RWPE2 (cell line): ENCODE measurements around the gene TRPM2.

ENCODE experiments used
- ATAC-seq: fragments of 200-7000 bp; cut with Tn5 transposase; 3 replicates; pipeline ENCODE4 v1.9.1; 2021; ENCODE audit warnings: low read depth
- DNase-seq: peaks from one replicate; pipeline ENCODE4 v3.0.0-alpha.2; 2020; ENCODE audit warnings: low spot score
- H3K27ac ChIP-seq: fragments of 450-650 bp; 2 replicates; pipeline ENCODE4 v1.5.1; 2017; ENCODE audit warnings: mild to moderate bottlenecking; ENCODE audit not compliant: poor library complexity, severe bottlenecking
- H3K27me3 ChIP-seq: fragments of 250-450 bp; sonication (Bioruptor Pico); 2 replicates; pipeline ENCODE4 v1.5.1; 2021; ENCODE audit warnings: mild to moderate bottlenecking, moderate library complexity; ENCODE audit not compliant: insufficient read depth, poor library complexity, severe bottlenecking
- H3K36me3 ChIP-seq: fragments of 250-450 bp; sonication (Bioruptor Pico); 2 replicates; pipeline ENCODE4 v1.5.1; 2020; ENCODE audit warnings: low read depth, mild to moderate bottlenecking, moderate library complexity
- H3K4me1 ChIP-seq: fragments of 250-450 bp; sonication (Bioruptor Pico); 2 replicates; pipeline ENCODE4 v1.5.1; 2021; ENCODE audit warnings: mild to moderate bottlenecking, moderate library complexity; ENCODE audit not compliant: insufficient read depth, poor library complexity, severe bottlenecking
- H3K4me3 ChIP-seq: fragments of 250-450 bp; sonication (Bioruptor Pico); 2 replicates; pipeline ENCODE4 v1.5.1; 2021; ENCODE audit warnings: mild to moderate bottlenecking, moderate library complexity; ENCODE audit not compliant: severe bottlenecking
- H3K9me3 ChIP-seq: fragments of 250-450 bp; sonication (Bioruptor Pico); 2 replicates; pipeline ENCODE4 v1.5.1; 2021; ENCODE audit warnings: mild to moderate bottlenecking, moderate library complexity; ENCODE audit not compliant: severe bottlenecking
- TF ChIP-seq, protein P1 (sequence below): fragments of 450-650 bp; IDR thresholded peaks from one replicate; pipeline ENCODE4 v1.5.1; 2017; ENCODE audit warnings: mild to moderate bottlenecking, moderate library complexity; ENCODE audit not compliant: poor library complexity, severe bottlenecking

The TRPM2 gene

DNA sequence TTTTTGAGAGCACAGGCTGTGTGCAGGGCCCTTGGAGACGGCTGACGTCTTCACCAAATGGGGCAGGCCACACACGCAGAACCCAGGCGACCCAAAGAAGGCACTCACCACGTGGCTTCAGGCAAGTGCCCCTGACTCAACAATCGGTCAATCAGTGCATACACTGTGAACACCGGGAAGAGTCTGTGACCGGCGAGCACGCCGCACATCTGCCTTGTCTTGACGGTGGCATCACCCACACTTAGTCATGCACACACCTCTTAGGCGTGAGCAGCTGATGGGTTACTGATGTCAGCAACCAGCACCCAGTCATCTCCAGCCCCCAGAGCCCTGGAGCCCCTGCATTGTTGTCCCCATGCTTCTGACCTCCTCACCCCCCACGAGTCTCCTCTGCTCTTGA, 97.0 kb downstream of the TRPM2 start:
- TF ChIP-seq, protein P1, sequence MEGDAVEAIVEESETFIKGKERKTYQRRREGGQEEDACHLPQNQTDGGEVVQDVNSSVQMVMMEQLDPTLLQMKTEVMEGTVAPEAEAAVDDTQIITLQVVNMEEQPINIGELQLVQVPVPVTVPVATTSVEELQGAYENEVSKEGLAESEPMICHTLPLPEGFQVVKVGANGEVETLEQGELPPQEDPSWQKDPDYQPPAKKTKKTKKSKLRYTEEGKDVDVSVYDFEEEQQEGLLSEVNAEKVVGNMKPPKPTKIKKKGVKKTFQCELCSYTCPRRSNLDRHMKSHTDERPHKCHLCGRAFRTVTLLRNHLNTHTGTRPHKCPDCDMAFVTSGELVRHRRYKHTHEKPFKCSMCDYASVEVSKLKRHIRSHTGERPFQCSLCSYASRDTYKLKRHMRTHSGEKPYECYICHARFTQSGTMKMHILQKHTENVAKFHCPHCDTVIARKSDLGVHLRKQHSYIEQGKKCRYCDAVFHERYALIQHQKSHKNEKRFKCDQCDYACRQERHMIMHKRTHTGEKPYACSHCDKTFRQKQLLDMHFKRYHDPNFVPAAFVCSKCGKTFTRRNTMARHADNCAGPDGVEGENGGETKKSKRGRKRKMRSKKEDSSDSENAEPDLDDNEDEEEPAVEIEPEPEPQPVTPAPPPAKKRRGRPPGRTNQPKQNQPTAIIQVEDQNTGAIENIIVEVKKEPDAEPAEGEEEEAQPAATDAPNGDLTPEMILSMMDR = no peak
- H3K27me3 ChIP-seq = peaks cover 42% of the 10 kb centered on the region
- H3K9me3 ChIP-seq = no peaks in the 10 kb centered on the region
- H3K27ac ChIP-seq = no peak overlapping the region
- H3K4me3 ChIP-seq = no peak overlapping the region
- DNase-seq (no peak), ATAC-seq (no peak)
- H3K4me1 ChIP-seq = no peaks in the 10 kb centered on the region
- H3K36me3 ChIP-seq = no peaks in the 10 kb centered on the region

DNA sequence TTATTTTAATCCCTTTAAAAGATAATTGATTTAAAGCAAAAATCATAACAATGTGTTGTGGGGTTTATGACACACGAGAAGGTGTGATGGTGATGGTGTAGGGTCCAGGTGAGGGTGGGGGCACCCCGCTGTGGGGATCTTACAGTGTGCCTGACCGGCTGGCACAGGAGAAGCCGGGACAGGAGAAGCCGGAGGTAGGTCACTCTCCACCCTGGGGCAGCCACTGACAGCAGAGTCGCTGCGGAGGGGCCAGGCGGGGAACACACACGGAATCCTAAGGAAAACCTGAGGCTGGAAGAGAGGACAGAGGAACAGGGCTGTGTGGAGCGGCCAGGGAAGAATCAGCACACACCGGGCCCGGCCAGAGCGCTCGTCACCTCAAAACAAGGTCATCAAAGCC, 97.6 kb downstream of the TRPM2 start:
- Histone ChIP-seq H3K9me3 (no peaks in the 10 kb centered on the region), H3K27me3 (peaks cover 42% of the 10 kb centered on the region), H3K36me3 (no peaks in the 10 kb centered on the region), H3K4me1 (no peaks in the 10 kb centered on the region), H3K27ac (no peak overlapping the region), H3K4me3 (no peak overlapping the region)
- DNase-seq (no peak), ATAC-seq (no peak)
- TF ChIP-seq, protein P1 = no peak

GRCh38 chr21:44453120-44453519, 99.7 kb downstream of the TRPM2 start:
- Histone ChIP-seq H3K27me3 (peaks cover 32% of the 10 kb centered on the region), H3K4me3 (no peak overlapping the region), H3K27ac (no peak overlapping the region), H3K4me1 (no peaks in the 10 kb centered on the region), H3K36me3 (no peaks in the 10 kb centered on the region), H3K9me3 (no peaks in the 10 kb centered on the region)
- TF ChIP-seq, protein P1 = no peak
- no peak for ATAC-seq
- DNase-seq = no peak

DNA sequence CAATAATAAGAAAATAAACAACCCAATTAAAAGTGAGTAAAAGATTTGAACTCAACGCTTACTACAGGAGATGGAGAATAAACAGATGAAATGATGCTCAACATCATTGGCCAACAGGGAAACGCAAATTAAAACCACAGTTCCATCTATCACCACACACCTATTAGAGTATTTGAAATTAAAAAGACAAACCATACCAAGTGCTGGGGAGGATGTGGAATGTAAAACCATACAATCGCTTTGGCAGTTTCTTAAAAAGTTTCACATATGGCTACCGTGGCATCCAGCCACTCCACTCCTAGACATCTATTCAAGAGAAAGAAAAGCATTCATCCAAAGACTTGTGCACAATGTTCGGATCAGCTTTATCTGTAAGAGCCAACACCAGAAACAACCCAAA, 100.6 kb downstream of the TRPM2 start:
- no peak for DNase-seq
- peaks cover 24% of the 10 kb centered on the region for H3K27me3 ChIP-seq
- TF ChIP-seq, protein P1 = no peak

GRCh38 chr21:44454747-44455523, 101.5 kb downstream of the TRPM2 start, which contains the start of gene LRRC3:
Gene LRRC3 (plus strand): TSS chr21:44455510. CDS start chr21:44456645, 1,135 bp downstream.
- H3K4me3 ChIP-seq = peak within 1 kb of the TSS; percentile 38
- ATAC-seq (peak; percentile 69), DNase-seq (peak; percentile 95)
- no peak within 1 kb of the TSS for H3K27ac ChIP-seq
- no peaks in the 10 kb centered on the region for H3K4me1 ChIP-seq
- no peaks in the 10 kb centered on the region for H3K36me3 ChIP-seq
- TF ChIP-seq, protein P1 = no peak
- H3K27me3 ChIP-seq = peaks cover 15% of the 10 kb centered on the region
- no peaks in the 10 kb centered on the region for H3K9me3 ChIP-seq

More for the DNA sequence above, 100.6 kb downstream of the TRPM2 start:
- H3K36me3 ChIP-seq = no peaks in the 10 kb centered on the region
- no peak for ATAC-seq
- no peaks in the 10 kb centered on the region for H3K9me3 ChIP-seq
- no peak overlapping the region for H3K27ac ChIP-seq
- H3K4me3 ChIP-seq = no peak overlapping the region
- no peaks in the 10 kb centered on the region for H3K4me1 ChIP-seq
